ENCODE results near the gene GNG2. TPM values are rescaled to one million over a fixed set of nuclear protein-coding genes. Genes with fewer than 3 reads are reported as not detected.

Gene GNG2
- total and polyA plus RNA-seq, 2 experiments from 2014 or later = 5.0 to 13.7 TPM

- DNase-seq (ENCODE audit: low spot score) = no peak
- no peak for TF ChIP-seq EZH2phosphoT487 (IDR thresholded peaks at IDR 0.05; ENCODE audit: low read depth, severe bottlenecking, unreplicated experiment)
- no peak for TF ChIP-seq EZH2 (IDR thresholded peaks at IDR 0.05; ENCODE audit: borderline replicate concordance)
- no peak for TF ChIP-seq CTCF (IDR thresholded peaks at IDR 0.05; ENCODE audit: poor library complexity)
- no peaks in the 10 kb centered on the region for H3K79me2 ChIP-seq
- WGBS (ENCODE audit: low lambda C conversion rate, missing lambda C conversion rate) = 29% methylated on average over 2 of the region's 2 CpGs
- H3K9me2 ChIP-seq (replicated peaks; ENCODE audit: insufficient read depth) = no peaks in the 10 kb centered on the region
- H2AFZ ChIP-seq = no peak overlapping the region
- peaks cover 4% of the 10 kb centered on the region for H3K4me1 ChIP-seq (ENCODE audit: insufficient read depth)
- H3K4me2 ChIP-seq = no peak overlapping the region
- H3K27me3 ChIP-seq = no peaks in the 10 kb centered on the region
- no peaks in the 10 kb centered on the region for H3K36me3 ChIP-seq (replicated peaks; ENCODE audit: insufficient read depth, low read depth)
- H3K9me3 ChIP-seq (ENCODE audit: low read depth) = no peaks in the 10 kb centered on the region
- no peak overlapping the region for H3K4me3 ChIP-seq
- no peak overlapping the region for H3K27ac ChIP-seq
- H4K20me1 ChIP-seq (ENCODE audit: insufficient read depth, poor library complexity, severe bottlenecking) = no peaks in the 10 kb centered on the region
Observed at GRCh38 chr14:51978681-51979085, 118.3 kb downstream of the GNG2 start.

GRCh38 chr14:51979088-51979709, 118.8 kb downstream of the GNG2 start:
- no peak overlapping the region for H3K27ac ChIP-seq
- H3K79me2 ChIP-seq = no peaks in the 10 kb centered on the region
- no peak overlapping the region for H3K4me2 ChIP-seq
- no peaks in the 10 kb centered on the region for H3K36me3 ChIP-seq (replicated peaks; ENCODE audit: insufficient read depth, low read depth)
- DNase-seq (ENCODE audit: low spot score) = peak; percentile 92
- no peak overlapping the region for H3K4me3 ChIP-seq
- no peaks in the 10 kb centered on the region for H3K9me3 ChIP-seq (ENCODE audit: low read depth)
- TF ChIP-seq CTCF (IDR thresholded peaks at IDR 0.05; ENCODE audit: poor library complexity) (peak; percentile 92), EZH2phosphoT487 (IDR thresholded peaks at IDR 0.05; ENCODE audit: low read depth, severe bottlenecking, unreplicated experiment) (no peak)
- no peak overlapping the region for H2AFZ ChIP-seq
- H3K9me2 ChIP-seq (replicated peaks; ENCODE audit: insufficient read depth) = no peaks in the 10 kb centered on the region
- peaks cover 4% of the 10 kb centered on the region for H3K4me1 ChIP-seq (ENCODE audit: insufficient read depth)
- H4K20me1 ChIP-seq (ENCODE audit: insufficient read depth, poor library complexity, severe bottlenecking) = no peaks in the 10 kb centered on the region
- no peaks in the 10 kb centered on the region for H3K27me3 ChIP-seq
- WGBS (ENCODE audit: low lambda C conversion rate, missing lambda C conversion rate) = 24% methylated on average over 17 of the region's 17 CpGs

- WGBS (ENCODE audit: low lambda C conversion rate, missing lambda C conversion rate) = 92% methylated on average over 4 of the region's 4 CpGs
- no peak overlapping the region for H3K27ac ChIP-seq
- no peaks in the 10 kb centered on the region for H3K9me3 ChIP-seq (ENCODE audit: low read depth)
- H4K20me1 ChIP-seq (ENCODE audit: insufficient read depth, poor library complexity, severe bottlenecking) = no peaks in the 10 kb centered on the region
- no peak overlapping the region for H3K4me3 ChIP-seq
- H3K79me2 ChIP-seq = no peaks in the 10 kb centered on the region
- H3K4me2 ChIP-seq = no peak overlapping the region
- TF ChIP-seq EZH2 (IDR thresholded peaks at IDR 0.05; ENCODE audit: borderline replicate concordance) = no peak
- TF ChIP-seq EZH2phosphoT487 (IDR thresholded peaks at IDR 0.05; ENCODE audit: low read depth, severe bottlenecking, unreplicated experiment) = no peak
- no peak for TF ChIP-seq CTCF (IDR thresholded peaks at IDR 0.05; ENCODE audit: poor library complexity)
- H3K36me3 ChIP-seq (replicated peaks; ENCODE audit: insufficient read depth, low read depth) = no peaks in the 10 kb centered on the region
- H3K9me2 ChIP-seq (replicated peaks; ENCODE audit: insufficient read depth) = no peaks in the 10 kb centered on the region
- DNase-seq (ENCODE audit: low spot score) = no peak
- H3K4me1 ChIP-seq (ENCODE audit: insufficient read depth) = peaks cover 4% of the 10 kb centered on the region
- no peaks in the 10 kb centered on the region for H3K27me3 ChIP-seq
- no peak overlapping the region for H2AFZ ChIP-seq
Observed at GRCh38 chr14:51981218-51981854, 120.9 kb downstream of the GNG2 start.

Measured in hepatocyte (in vitro differentiated cells).